Measurements from ENCODE around the gene CRYGD. TPM values are rescaled to one million over a fixed set of nuclear protein-coding genes. Genes with fewer than 3 reads are reported as not detected.

Gene CRYGD
- total and polyA plus RNA-seq, 2 donors (not counting 3 experiments of a cell fraction or from before 2014, with no cell fraction given), result not detected

GRCh38 chr2:208096080-208096479, 28.2 kb downstream of the CRYGD start:
- TF ChIP-seq MYC (IDR thresholded peaks at IDR 0.05; ENCODE audit: low read depth, low read length) (no peak), POLR2A (IDR thresholded peaks at IDR 0.05; ENCODE audit: low read depth, low read length) (no peak), CTCF (IDR thresholded peaks at IDR 0.05; ENCODE audit: extremely low read depth in 1 of 2, insufficient read depth in 1 of 2, low read depth in 1 of 2, low read length in 2 of 2) (no peak), EZH2 (IDR thresholded peaks at IDR 0.05; ENCODE audit: borderline replicate concordance, low read depth, low read length, severe bottlenecking) (no peak), FOS (IDR thresholded peaks at IDR 0.05; ENCODE audit: borderline replicate concordance, insufficient read depth, low read length) (no peak), GATA2 (IDR thresholded peaks at IDR 0.05; ENCODE audit: insufficient read depth, insufficient read length, low read depth, low read length) (no peak), JUN (IDR thresholded peaks at IDR 0.05; ENCODE audit: borderline replicate concordance, insufficient read depth, insufficient read length, low read depth) (no peak), POLR2AphosphoS5 (IDR thresholded peaks at IDR 0.05; ENCODE audit: insufficient read depth, low read depth, low read length) (no peak), MAX (IDR thresholded peaks at IDR 0.05; ENCODE audit: insufficient read depth, insufficient read length) (no peak)

More at GRCh38 chr2:208096080-208096479, 28.2 kb downstream of the CRYGD start:
- Histone ChIP-seq H3K9me3 (replicated peaks; ENCODE audit: control insufficient read depth, insufficient read depth, low read length) (no peaks in the 10 kb centered on the region), H3K4me2 (ENCODE audit: insufficient read depth, low read length) (no peak overlapping the region), H3K4me3 (replicated peaks in 1 of 3; ENCODE audit: insufficient read depth in 1 of 3, low read depth in 1 of 3, low read length in 3 of 3) (no peak overlapping the region), H4K20me1 (replicated peaks; ENCODE audit: control insufficient read depth, extremely low read depth, insufficient read depth, low read length) (no peaks in the 10 kb centered on the region), H3K27ac (ENCODE audit: insufficient read depth, low read depth, low read length) (no peak overlapping the region), H3K4me1 (ENCODE audit: control insufficient read depth, extremely low read depth, insufficient read depth, low read length) (no peaks in the 10 kb centered on the region), H3K9ac (replicated peaks; ENCODE audit: extremely low read depth, insufficient read depth, low read length) (no peak overlapping the region), H3K36me3 (ENCODE audit: control insufficient read depth in 2 of 2, extremely low read depth in 1 of 2, insufficient read depth in 2 of 2, low read length in 2 of 2) (no peaks in the 10 kb centered on the region), H3K27me3 (ENCODE audit: control insufficient read depth in 2 of 2, insufficient read depth in 2 of 2, low read length in 2 of 2) (no peaks in the 10 kb centered on the region), H3K9me1 (replicated peaks; ENCODE audit: control insufficient read depth, extremely low read depth, insufficient read depth, low read length) (no peaks in the 10 kb centered on the region), H3K79me2 (ENCODE audit: control insufficient read depth, insufficient read depth, low read length) (no peaks in the 10 kb centered on the region), H2AFZ (ENCODE audit: low read depth, low read length) (no peak overlapping the region)
- DNase-seq (ENCODE audit: low read depth, low spot score) (no peak), FAIRE-seq (no peak)
- no TSS peak for BruUV-seq (replicated peaks)
- ChIA-PET CTCF (no interaction called here), POLR2A (no interaction called here)
- intact Hi-C loops (cut with micrococcal nuclease), result no loop called here
- dilution Hi-C loops (cut with MboI; ENCODE audit: extremely low pct_ligation_motif_present, low sequenced_read_pairs), result no loop called here

All from endothelial cell of umbilical vein (primary cell).